ENCODE data around the gene TMEM201. TPM values are rescaled to one million over a fixed set of nuclear protein-coding genes. Genes with fewer than 3 reads are reported as not detected.

TMEM201 gene
- total RNA-seq, 1 experiment from 2014 or later, result 30.4 TPM

GRCh38 chr1:9597361-9598315 is 8.9 kb downstream of the TMEM201 start:
- H3K9me3 Mint-ChIP-seq, result no peaks in the 10 kb centered on the region
- ATAC-seq, result no peak
- no peak overlapping the region for H3K27ac Mint-ChIP-seq
- POLR2A ChIA-PET, result no interaction called here
- H3K27me3 Mint-ChIP-seq (ENCODE audit: low read depth), result no peaks in the 10 kb centered on the region
- peaks cover 7% of the 10 kb centered on the region for H3K36me3 Mint-ChIP-seq
- CTCF ChIA-PET, result interaction anchor here (1.0 to 3.0 kb wide), 2 partner anchors 9 to 18 kb away, joined by 3 to 10 read pairs; no protein-coding TSS in a partner anchor
- H3K4me3 Mint-ChIP-seq, result no peak overlapping the region
- DNase-seq (ENCODE audit: low spot score), result no peak
- TF ChIP-seq AR (CRISPR knock-in tag; IDR thresholded peaks at IDR 0.05), result no peak
- no peak for TF ChIP-seq ELF4 (CRISPR knock-in tag; IDR thresholded peaks at IDR 0.05; ENCODE audit: low read depth)
- no peak for TF ChIP-seq USF2 (CRISPR knock-in tag; IDR thresholded peaks at IDR 0.05)
- TF ChIP-seq CBFB (CRISPR knock-in tag; IDR thresholded peaks at IDR 0.05; ENCODE audit: low read depth), result no peak
- TF ChIP-seq MXD4 (CRISPR knock-in tag; IDR thresholded peaks at IDR 0.05; ENCODE audit: borderline replicate concordance), result no peak
- TF ChIP-seq RELA (CRISPR knock-in tag; IDR thresholded peaks at IDR 0.05; ENCODE audit: borderline replicate concordance), result no peak
- no peak for TF ChIP-seq GRHL2 (CRISPR knock-in tag; IDR thresholded peaks at IDR 0.05; ENCODE audit: insufficient replicate concordance, severe bottlenecking)
- TF ChIP-seq MAX (CRISPR knock-in tag; IDR thresholded peaks at IDR 0.05), result no peak
- no peak for TF ChIP-seq E2F1 (CRISPR knock-in tag; IDR thresholded peaks at IDR 0.05)
- H3K4me1 Mint-ChIP-seq, result peaks cover 11% of the 10 kb centered on the region

- Mint-ChIP-seq H3K27me3 (ENCODE audit: low read depth) (no peaks in the 10 kb centered on the region), H3K4me1 (peaks cover 5% of the 10 kb centered on the region), H3K36me3 (peaks cover 7% of the 10 kb centered on the region), H3K4me3 (no peak overlapping the region), H3K27ac (no peak overlapping the region), H3K9me3 (no peaks in the 10 kb centered on the region)
- POLR2A ChIA-PET, result no interaction called here
- TF ChIP-seq ERG (CRISPR knock-in tag; IDR thresholded peaks at IDR 0.05), result no peak
- no peak for ATAC-seq
- CTCF ChIA-PET, result interaction anchor here (3.0 kb wide), 1 partner anchor 17 kb away, joined by 10 read pairs; no protein-coding TSS in a partner anchor
- no peak for DNase-seq (ENCODE audit: low spot score)
These were observed 9.6 kb downstream of the TMEM201 start for GRCh38 chr1:9598316-9598700.

GRCh38 chr1:9599741-9600140 is 11.0 kb downstream of the TMEM201 start:
- H3K9me3 Mint-ChIP-seq, result no peaks in the 10 kb centered on the region
- ChIA-PET POLR2A (no interaction called here), CTCF (no interaction called here)
- DNase-seq (ENCODE audit: low spot score) (no peak), ATAC-seq (no peak)
- no peak overlapping the region for H3K4me3 Mint-ChIP-seq
- H3K27ac Mint-ChIP-seq, result no peak overlapping the region
- no peaks in the 10 kb centered on the region for H3K4me1 Mint-ChIP-seq
- peaks cover 7% of the 10 kb centered on the region for H3K36me3 Mint-ChIP-seq
- H3K27me3 Mint-ChIP-seq (ENCODE audit: low read depth), result no peaks in the 10 kb centered on the region
- TF ChIP-seq ZNF396 (CRISPR knock-in tag; IDR thresholded peaks at IDR 0.05; ENCODE audit: borderline replicate concordance) (no peak), E2F5 (CRISPR knock-in tag; IDR thresholded peaks at IDR 0.05) (no peak), ZNF263 (CRISPR knock-in tag; IDR thresholded peaks at IDR 0.05; ENCODE audit: low read depth) (no peak), ARID4B (CRISPR knock-in tag; IDR thresholded peaks at IDR 0.05; ENCODE audit: borderline replicate concordance) (no peak), ZNF138 (CRISPR knock-in tag; conservative IDR thresholded peaks at IDR 0.05) (no peak), ZNF317 (CRISPR knock-in tag; IDR thresholded peaks at IDR 0.05; ENCODE audit: borderline replicate concordance, low read depth) (no peak), IRF1 (CRISPR knock-in tag; IDR thresholded peaks at IDR 0.05) (no peak)

All from WTC11 (cell line).